Hematopoietic multipotent progenitor cell treated with erythropoietin and hydrocortisone succinate and interleukin-3 and kit ligand, for 4 days (in vitro differentiated cells): ENCODE results near the gene ITGB1.

Experiments
- DNase-seq: peaks from one replicate; pipeline ENCODE4 v3.0.0-alpha.2; 2015

ITGB1 gene

DNA sequence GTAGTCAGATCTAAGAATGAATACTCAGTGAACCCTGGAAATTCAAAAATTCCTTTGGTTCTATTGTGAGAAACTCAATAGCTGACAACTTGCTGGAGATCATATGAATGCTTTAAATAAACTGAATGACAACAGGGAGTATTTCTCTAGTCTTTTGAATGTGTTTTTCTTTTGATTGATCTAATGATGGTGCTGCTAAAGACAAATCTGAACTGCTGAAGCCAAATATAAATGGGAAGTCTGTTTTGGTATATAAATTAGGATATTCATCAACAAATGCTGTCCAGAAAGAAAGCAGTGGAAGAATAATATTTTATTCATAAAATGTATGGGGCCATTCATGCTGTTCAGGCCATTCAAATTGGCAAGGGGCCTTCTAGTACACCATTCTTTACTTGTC, 79.4 kb downstream of the ITGB1 start:
- DNase-seq, result no peak

DNA sequence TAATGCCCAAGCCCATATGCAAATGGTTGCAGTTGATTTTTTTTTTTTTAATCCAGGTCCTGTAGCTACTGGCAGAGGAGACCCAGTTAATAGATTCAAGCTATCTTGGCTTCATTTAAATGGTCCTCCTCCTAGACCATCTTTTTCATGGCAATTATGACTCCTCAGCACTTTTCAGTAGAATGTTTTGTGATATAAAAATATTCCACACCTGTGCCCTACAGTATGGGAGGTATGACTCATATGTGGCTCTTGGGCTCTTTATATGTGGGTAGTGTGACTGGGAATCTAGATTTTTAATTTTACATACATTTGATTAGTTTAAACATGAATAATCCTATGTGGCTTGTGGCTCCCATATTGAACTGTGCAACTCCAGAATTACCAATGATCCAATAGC, 80.1 kb downstream of the ITGB1 start:
- no peak for DNase-seq

DNA sequence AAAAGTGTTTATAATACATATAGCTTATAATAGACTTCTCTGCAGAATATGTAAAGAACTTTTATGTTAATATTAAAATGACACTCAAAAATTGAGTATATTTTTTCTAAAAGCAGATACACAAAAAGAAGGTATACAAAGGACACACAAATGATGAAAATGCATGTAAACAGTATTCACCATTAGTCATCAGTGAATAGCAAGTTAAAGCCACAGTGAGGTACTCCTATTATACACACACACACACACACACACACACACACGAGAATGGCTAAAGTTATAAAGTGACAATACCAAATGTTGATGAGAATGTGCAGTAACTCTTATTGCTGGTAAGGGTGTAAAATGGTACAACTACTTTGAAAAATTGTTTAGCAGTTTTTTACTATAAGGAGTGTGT, 92.9 kb downstream of the ITGB1 start:
- no peak for DNase-seq

DNA sequence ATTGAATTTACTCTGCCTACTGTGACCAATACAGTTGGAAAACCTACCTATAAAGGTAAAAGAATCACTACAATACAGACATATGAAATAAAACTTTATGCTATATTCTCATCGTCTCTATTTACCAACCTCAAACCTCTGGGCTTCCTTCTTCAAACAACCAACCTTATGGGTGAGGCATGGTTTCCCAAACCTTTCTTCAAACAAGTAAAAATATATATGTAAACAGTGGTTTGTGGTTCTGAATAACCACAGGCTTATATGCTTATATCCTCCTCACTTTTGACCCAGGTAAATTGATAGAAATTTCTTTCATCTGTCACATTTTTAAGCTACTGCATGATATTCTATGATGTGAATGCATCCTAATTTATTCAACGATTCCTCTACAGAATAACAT, 103.6 kb downstream of the ITGB1 start:
- no peak for DNase-seq

DNA sequence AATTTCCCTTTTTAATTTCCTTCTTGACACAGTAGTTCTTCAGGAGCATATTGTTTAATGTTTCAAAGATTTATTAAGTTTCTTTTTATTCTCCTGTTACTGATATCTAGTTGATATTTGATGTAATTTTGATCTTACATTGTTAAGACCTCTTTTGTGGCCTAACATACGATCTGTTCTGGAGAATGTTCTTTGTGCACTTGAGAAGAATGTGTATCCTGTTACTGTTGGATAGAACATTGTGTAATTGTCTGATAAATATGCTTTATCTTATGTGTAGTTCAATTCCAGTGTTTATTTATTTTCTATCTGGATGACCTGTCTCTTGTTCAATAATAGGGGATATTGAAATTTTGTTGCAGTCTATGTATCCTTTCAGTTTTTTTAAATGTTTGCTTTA, 106.7 kb downstream of the ITGB1 start:
- no peak for DNase-seq
